Upper lobe of left lung (tissue), 4 donors: ENCODE measurements around the gene CAPN12.

Experiments used
- EP300 ChIP-seq, 4 donors: sonication (generic); formaldehyde crosslinking; IDR thresholded peaks; one replicate each; pipeline ENCODE4 v1.5.1; 2017; ENCODE audit warnings: antibody characterized with exemption in 4 of 4, control low read depth in 2 of 4
- POLR2A ChIP-seq, 4 donors: fragments of 450-650 bp; IDR thresholded peaks; one replicate each; pipeline ENCODE4 v1.5.1; 2016 to 2017; ENCODE audit warnings: antibody characterized with exemption in 4 of 4, mild to moderate bottlenecking in 2 of 4
- POLR2AphosphoS5 ChIP-seq, 2 donors: sonication (generic); formaldehyde crosslinking; IDR thresholded peaks; one replicate each; pipeline ENCODE4 v1.5.1; 2017; ENCODE audit warnings: antibody characterized with exemption in 2 of 2
- TF ChIP-seq, protein P1 (sequence below), 6 experiments: fragments of 450-650 bp in 4 of 6; fragments of 200-600 bp in 2 of 6; sonication (generic) in 2 of 6; IDR thresholded peaks; one replicate each; pipeline ENCODE4 v1.5.1; 2016 to 2019; ENCODE audit warnings: antibody characterized with exemption in 6 of 6

DNA sequence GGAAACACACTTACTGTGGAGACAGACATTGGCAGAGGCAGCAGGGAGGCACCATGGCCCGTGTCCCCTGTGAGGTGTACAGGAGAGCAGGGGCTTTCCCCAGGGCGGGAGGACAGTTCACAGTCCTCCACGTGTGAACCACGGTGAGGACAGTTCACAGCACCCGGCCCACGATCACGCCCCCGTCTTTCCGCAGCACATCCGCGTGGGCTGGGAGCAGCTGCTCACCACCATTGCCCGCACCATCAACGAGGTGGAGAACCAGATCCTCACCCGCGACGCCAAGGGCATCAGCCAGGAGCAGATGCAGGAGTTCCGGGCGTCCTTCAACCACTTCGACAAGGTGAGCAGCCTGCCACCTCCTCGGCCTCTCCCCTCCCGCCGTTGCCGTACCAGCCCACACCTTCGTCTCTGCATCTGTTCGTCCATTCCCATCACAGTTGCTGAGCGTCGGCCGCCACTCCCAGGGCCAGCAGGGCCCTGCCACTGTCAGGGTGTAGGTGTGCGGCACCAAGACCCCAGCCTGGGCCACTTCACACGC, 17.4 kb downstream of the CAPN12 start:
- TF ChIP-seq, protein P1, sequence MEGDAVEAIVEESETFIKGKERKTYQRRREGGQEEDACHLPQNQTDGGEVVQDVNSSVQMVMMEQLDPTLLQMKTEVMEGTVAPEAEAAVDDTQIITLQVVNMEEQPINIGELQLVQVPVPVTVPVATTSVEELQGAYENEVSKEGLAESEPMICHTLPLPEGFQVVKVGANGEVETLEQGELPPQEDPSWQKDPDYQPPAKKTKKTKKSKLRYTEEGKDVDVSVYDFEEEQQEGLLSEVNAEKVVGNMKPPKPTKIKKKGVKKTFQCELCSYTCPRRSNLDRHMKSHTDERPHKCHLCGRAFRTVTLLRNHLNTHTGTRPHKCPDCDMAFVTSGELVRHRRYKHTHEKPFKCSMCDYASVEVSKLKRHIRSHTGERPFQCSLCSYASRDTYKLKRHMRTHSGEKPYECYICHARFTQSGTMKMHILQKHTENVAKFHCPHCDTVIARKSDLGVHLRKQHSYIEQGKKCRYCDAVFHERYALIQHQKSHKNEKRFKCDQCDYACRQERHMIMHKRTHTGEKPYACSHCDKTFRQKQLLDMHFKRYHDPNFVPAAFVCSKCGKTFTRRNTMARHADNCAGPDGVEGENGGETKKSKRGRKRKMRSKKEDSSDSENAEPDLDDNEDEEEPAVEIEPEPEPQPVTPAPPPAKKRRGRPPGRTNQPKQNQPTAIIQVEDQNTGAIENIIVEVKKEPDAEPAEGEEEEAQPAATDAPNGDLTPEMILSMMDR (IDR thresholded peaks at IDR 0.05): no peak
- TF ChIP-seq EP300 (IDR thresholded peaks at IDR 0.05): no peak
- no peak for TF ChIP-seq POLR2A (IDR thresholded peaks at IDR 0.05)
- peak in 1 of 2 donors; percentile 12 for TF ChIP-seq POLR2AphosphoS5 (IDR thresholded peaks at IDR 0.05)
